Activated CD8-positive, alpha-beta memory T cell treated with anti-CD3 and anti-CD28 coated beads for 48 hours (primary cell): ENCODE measurements around the gene ALB.

Experiments
- DNase-seq, 3 experiments: peaks; one replicate each; pipeline ENCODE4 v3.0.0-alpha.2; 2020; ENCODE audit warnings: low read depth in 2 of 3, low spot score in 2 of 3

Gene ALB

DNA sequence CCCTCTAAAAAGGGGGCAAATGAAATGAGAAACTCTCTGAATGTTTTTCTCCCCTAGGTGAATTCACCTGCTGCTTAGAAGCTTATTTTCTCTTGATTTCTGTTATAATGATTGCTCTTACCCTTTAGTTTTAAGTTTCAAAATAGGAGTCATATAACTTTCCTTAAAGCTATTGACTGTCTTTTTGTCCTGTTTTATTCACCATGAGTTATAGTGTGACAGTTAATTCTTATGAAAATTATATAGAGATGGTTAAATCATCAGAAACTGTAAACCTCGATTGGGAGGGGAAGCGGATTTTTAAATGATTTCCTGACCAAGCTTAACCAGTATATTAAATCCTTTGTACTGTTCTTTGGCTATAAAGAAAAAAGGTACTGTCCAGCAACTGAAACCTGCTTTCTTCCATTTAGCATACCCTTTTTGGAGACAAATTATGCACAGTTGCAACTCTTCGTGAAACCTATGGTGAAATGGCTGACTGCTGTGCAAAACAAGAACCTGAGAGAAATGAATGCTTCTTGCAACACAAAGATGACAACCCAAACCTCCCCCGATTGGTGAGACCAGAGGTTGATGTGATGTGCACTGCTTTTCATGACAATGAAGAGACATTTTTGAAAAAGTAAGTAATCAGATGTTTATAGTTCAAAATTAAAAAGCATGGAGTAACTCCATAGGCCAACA is 4.2 kb downstream of the ALB start:
- DNase-seq = no peak

GRCh38 chr4:73409012-73409862 is 5.2 kb downstream of the ALB start:
- DNase-seq = no peak

DNA sequence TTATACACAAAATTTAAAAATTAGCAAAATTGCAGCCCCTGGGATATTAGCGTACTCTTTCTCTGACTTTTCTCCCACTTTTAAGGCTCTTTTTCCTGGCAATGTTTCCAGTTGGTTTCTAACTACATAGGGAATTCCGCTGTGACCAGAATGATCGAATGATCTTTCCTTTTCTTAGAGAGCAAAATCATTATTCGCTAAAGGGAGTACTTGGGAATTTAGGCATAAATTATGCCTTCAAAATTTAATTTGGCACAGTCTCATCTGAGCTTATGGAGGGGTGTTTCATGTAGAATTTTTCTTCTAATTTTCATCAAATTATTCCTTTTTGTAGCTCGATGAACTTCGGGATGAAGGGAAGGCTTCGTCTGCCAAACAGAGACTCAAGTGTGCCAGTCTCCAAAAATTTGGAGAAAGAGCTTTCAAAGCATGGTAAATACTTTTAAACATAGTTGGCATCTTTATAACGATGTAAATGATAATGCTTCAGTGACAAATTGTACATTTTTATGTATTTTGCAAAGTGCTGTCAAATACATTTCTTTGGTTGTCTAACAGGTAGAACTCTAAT is 6.0 kb downstream of the ALB start:
- no peak for DNase-seq

DNA sequence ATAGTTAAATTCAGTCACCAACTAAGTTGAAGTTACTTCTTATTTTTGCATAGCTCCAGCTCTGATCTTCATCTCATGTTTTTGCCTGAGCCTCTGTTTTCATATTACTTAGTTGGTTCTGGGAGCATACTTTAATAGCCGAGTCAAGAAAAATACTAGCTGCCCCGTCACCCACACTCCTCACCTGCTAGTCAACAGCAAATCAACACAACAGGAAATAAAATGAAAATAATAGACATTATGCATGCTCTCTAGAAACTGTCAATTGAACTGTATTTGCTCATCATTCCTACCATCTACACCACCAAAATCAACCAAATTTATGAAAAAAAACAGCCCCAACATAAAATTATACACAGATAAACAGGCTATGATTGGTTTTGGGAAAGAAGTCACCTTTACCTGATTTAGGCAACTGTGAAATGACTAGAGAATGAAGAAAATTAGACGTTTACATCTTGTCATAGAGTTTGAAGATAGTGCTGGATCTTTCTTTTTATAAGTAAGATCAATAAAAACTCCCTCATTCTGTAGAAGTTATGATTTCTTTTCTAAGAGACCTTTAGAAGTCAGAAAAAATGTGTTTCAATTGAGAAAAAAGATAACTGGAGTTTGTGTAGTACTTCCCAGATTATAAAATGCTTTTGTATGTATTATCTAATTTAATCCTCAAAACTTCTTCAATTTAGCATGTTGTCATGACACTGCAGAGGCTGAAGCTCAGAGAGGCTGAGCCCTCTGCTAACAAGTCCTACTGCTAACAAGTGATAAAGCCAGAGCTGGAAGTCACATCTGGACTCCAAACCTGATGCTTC is 7.0 kb downstream of the ALB start:
- DNase-seq = no peak

DNA sequence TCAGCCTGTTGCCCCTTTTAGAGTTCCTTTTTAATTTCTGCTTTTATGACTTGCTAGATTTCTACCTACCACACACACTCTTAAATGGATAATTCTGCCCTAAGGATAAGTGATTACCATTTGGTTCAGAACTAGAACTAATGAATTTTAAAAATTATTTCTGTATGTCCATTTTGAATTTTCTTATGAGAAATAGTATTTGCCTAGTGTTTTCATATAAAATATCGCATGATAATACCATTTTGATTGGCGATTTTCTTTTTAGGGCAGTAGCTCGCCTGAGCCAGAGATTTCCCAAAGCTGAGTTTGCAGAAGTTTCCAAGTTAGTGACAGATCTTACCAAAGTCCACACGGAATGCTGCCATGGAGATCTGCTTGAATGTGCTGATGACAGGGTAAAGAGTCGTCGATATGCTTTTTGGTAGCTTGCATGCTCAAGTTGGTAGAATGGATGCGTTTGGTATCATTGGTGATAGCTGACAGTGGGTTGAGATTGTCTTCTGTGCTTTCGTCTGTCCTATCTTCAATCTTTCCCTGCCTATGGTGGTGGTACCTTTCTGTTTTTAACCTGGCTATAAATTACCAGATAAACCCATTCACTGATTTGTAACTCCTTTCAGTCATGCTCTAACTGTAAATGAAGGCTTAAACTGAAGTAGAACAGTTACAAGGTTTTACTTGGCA is 7.8 kb downstream of the ALB start:
- no peak for DNase-seq

DNA sequence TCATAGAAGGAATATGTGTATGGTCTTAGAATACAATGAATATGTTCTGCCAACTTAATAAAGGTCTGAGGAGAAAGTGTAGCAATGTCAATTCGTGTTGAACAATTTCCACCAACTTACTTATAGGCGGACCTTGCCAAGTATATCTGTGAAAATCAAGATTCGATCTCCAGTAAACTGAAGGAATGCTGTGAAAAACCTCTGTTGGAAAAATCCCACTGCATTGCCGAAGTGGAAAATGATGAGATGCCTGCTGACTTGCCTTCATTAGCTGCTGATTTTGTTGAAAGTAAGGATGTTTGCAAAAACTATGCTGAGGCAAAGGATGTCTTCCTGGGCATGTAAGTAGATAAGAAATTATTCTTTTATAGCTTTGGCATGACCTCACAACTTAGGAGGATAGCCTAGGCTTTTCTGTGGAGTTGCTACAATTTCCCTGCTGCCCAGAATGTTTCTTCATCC is 9.2 kb downstream of the ALB start:
- no peak for DNase-seq

DNA sequence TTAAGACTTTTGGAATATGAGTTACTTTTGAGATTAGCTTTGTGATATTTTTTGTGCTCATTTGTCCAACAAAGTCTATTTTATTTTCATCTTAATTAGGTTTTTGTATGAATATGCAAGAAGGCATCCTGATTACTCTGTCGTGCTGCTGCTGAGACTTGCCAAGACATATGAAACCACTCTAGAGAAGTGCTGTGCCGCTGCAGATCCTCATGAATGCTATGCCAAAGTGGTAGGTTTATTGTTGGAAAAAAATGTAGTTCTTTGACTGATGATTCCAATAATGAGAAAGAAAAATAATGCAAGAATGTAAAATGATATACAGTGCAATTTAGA is 10.8 kb downstream of the ALB start:
- DNase-seq = no peak

DNA sequence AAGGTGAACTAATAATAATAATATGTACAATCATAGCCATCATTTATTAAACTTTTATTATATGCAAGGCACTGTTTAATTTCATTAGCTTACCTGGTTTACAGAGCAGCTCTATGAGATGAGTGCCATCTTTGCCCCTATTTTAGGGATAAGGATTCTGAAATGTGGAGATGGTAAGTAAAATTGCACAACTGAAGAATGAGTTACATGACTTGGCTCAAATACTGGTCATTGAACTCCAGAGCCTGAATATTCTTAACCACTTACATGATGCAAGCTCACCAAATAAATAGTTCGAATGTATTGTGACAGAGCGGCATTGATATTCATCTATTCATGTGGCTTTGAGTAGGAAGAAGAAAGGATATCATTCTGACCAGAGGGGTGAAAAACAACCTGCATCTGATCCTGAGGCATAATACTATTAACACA is 11.7 kb downstream of the ALB start:
- DNase-seq = no peak

DNA sequence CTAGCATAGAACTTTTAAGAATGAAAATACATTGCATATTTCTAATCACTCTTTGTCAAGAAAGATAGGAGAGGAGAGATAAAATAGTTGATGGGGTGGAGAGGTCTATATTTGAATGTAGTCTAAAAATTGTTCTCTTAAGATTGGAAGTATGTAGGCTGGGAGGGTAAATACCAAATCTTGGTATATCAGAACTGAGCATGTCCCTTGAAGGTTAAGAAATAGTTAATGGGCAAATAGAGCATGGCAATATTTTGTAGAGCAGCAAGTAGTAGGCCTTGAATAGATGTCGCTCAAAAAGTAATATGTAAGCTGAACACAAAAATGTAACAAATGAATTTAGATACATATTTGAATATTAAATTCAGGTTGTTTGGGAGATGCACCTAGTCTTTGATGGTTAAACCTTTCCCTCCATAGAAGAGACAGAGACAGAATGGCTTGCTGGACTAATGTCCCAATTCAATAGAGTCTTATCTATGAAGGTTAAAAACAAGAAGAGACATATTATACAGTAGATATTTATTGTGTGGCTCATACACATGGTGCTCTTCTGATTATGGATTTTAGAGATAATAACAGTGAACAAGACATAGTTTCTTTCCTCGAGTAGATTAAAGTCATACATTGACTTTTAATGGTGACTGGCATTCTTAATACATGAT is 12.5 kb downstream of the ALB start:
- DNase-seq = no peak

DNA sequence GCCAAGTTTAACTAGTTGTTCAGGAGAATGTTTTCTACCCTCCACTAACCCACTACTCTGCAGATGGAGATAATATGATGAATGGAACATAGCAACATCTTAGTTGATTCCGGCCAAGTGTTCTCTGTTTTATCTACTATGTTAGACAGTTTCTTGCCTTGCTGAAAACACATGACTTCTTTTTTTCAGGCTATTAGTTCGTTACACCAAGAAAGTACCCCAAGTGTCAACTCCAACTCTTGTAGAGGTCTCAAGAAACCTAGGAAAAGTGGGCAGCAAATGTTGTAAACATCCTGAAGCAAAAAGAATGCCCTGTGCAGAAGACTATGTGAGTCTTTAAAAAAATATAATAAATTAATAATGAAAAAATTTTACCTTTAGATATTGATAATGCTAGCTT is 13.3 kb downstream of the ALB start:
- no peak for DNase-seq

DNA sequence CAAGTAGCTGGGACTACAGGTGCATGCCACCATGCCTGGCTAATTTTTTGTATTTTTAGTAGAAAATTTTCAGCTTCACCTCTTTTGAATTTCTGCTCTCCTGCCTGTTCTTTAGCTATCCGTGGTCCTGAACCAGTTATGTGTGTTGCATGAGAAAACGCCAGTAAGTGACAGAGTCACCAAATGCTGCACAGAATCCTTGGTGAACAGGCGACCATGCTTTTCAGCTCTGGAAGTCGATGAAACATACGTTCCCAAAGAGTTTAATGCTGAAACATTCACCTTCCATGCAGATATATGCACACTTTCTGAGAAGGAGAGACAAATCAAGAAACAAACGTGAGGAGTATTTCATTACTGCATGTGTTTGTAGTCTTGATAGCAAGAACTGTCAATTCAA is 13.9 kb downstream of the ALB start:
- no peak for DNase-seq

GRCh38 chr4:73418677-73419076 is 14.6 kb downstream of the ALB start:
- no peak for DNase-seq

DNA sequence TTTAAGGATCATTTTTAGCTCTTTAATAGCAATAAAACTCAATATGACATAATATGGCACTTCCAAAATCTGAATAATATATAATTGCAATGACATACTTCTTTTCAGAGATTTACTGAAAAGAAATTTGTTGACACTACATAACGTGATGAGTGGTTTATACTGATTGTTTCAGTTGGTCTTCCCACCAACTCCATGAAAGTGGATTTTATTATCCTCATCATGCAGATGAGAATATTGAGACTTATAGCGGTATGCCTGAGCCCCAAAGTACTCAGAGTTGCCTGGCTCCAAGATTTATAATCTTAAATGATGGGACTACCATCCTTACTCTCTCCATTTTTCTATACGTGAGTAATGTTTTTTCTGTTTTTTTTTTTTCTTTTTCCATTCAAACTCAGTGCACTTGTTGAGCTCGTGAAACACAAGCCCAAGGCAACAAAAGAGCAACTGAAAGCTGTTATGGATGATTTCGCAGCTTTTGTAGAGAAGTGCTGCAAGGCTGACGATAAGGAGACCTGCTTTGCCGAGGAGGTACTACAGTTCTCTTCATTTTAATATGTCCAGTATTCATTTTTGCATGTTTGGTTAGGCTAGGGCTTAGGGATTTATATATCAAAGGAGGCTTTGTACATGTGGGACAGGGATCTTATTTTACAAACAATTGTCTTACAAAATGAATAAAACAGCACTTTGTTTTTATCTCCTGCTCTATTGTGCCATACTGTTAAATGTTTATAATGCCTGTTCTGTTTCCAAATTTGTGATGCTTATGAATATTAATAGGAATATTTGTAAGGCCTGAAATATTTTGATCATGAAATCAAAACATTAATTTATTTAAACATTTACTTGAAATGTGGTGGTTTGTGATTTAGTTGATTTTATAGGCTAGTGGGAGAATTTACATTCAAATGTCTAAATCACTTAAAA is 15.3 kb downstream of the ALB start:
- DNase-seq = no peak

- no peak for DNase-seq
Observed at GRCh38 chr4:73420615-73421014, 16.5 kb downstream of the ALB start.

DNA sequence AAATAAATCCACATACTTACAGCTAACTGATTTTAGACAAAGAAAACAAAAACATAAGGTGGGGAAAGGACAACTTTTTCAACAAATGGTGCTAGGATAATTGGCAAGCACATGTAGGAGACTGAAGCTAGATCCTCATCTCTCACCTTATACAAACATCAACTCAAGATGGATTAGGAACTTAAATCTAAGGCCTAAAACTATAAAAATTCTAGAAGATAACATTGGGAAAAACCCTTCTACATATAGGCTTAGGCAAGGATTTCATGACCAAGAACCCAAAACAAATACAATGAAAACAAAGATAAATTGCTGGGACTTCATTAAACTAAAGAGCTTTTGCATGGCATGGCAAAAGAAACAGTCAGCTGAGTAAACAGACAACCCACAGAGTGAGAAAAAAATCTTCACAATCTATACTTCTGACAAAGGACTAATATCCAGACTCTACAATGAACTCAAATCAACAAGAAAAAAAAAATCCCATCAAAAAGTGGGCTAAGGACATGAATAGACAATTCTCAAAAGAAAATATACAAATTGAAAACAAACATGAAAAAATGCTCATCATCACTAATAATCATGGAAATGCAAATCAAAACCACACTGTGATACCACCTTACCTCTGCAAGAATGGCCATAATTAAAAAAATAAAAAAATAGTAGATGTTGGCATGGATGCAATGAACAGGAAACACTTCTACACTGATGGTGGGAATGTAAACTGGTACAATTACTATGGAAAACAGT is 17.8 kb downstream of the ALB start:
- DNase-seq = no peak

- DNase-seq = no peak
Observed at GRCh38 chr4:73422458-73422752, 18.3 kb downstream of the ALB start.

DNA sequence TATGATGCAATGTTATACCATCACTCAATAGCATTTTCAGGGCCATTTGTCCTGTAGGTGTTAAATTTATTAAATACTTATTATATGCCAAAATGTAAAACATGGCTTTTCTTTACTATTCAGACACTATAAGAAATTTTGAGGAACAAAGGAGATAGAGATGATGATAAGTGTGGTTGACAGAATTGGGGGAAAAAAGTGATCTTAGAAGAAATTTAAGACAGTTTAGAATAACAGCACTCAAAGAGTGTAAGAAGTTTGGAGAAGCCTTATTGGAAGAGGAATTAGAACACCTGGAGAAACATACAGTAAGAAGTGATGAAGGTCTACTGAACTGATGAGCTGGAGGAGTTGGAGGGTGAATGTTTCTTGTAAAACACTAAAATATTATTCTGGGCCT is 19.1 kb downstream of the ALB start:
- DNase-seq = no peak

GRCh38 chr4:73426666-73427065 is 22.6 kb downstream of the ALB start:
- no peak for DNase-seq

GRCh38 chr4:73429118-73429517 is 25.0 kb downstream of the ALB start:
- no peak for DNase-seq
